NCI-H1105 treated with DMSO at 0.1 percent for 48 hours (cell line): ENCODE data around the gene DBH.
A peak's percentile ranks its signal among the peaks of the same experiment; 100 is the strongest.

Experiments used
- DNase-seq: peaks from one replicate; lab custom pipeline; 2025; lab: John Stamatoyannopoulos, UW

Gene DBH

DNA sequence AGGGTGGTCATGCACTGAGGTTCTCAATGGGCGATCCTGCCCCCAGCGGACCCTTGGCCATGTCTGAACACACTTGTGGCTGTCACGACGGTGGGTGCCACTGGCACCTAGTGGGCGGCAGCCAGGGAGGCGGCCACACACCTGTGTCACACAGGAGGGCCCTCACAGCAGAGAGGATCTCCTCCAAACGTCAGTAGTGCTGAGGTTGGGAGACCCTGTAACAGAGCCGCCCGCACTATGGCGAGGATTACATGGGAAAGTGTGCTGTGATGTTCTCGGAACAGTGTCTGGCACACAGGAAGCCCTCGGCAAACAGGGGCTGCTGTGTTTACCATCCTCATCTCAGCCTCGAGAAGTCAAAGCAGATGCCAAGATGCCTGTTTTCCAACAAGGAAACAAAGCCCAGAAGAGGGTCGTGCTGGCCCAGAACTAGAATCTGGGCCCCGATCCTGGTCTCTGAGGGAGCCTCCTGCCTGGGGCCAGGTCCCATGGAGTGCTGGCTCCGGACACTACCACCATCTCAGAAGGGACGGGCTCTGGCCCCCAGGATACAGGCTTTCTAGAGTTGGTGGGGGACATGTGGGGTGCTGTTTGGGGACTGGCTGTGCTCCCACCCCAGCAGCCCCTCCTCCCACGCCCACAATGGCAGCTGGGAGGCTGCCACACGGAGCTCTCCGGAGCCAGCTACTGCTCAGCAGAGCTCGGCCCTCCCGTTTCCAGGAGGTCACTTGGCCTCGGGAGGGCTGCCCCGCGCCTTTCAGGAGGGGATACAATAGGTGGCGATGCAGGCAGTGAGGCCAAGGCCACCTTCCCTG lies 48.2 kb downstream of the DBH start:
- DNase-seq, result no peak

DNA sequence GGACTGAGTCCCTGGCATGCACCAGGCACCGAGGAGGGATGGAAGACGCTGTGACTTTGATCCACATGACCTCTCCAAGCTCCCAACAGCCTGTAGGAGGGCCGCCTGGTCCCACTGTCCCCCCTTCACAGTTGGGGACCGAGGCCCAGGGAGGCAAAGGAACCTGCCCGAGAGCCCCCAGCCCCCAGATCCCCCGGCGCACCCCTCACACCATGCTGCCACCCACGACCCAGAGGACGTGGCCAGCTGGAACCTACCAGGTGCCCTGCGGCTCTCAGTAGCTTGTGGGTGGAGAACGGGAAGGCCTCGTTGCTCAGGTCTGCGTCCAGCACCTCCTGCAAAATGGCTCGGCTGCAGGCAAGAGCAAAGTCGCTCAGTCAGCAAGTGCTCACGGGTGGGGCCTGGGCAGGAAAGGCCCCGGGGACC lies 48.8 kb downstream of the DBH start:
- no peak for DNase-seq

- DNase-seq, result no peak
Measured at GRCh38 chr9:133685653-133686609, 49.8 kb downstream of the DBH start.

DNA sequence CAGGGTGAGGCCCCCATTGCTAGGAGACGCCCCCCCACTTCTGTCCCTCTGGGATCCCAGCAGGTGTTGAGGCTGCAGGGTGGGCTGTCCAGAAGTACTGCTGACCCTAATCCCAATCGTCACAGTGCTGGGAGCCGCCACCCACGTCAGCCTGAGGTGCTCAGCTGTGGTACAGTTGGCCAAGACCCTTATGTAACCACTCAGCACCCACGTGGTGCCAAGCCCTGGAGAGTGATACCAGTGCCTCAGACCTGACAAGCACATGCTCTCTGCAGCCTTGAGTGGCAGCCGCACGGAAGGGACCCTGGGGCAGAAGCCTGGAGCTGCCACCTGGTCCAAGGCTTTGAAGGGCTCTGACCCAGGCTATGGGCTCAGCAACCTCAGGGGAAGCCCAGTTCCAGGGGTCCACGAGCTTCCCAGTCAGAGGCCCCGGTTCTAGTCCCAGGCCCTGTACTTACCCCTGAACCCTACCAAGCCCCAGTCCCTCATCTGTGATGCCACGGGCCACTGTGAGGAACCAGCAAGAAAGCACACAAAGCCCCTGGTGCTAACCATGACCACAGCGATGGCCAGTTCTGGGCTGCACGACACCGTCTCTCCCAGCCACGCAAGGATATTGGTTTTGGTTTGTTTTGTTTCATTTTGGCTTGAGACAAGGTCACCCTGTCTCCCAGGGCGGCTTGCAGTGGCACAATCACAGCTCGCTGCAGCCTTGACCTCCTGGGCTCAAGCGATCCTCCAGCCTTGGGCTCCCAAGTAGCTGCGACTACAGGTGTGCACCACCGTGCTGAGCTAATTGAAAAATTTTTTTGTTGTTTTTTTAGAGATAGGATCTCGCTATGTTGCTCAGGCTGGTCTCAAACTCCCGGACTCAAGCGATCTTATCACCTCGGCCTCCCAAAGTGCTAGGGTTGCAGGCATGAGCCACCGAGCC lies 50.7 kb downstream of the DBH start:
- DNase-seq, result no peak

- no peak for DNase-seq
Measured at GRCh38 chr9:133687856-133688761, 51.9 kb downstream of the DBH start.

GRCh38 chr9:133689151-133689763 lies 53.1 kb downstream of the DBH start:
- no peak for DNase-seq

- DNase-seq, result no peak
Measured at GRCh38 chr9:133690081-133690561, 54.0 kb downstream of the DBH start.

DNA sequence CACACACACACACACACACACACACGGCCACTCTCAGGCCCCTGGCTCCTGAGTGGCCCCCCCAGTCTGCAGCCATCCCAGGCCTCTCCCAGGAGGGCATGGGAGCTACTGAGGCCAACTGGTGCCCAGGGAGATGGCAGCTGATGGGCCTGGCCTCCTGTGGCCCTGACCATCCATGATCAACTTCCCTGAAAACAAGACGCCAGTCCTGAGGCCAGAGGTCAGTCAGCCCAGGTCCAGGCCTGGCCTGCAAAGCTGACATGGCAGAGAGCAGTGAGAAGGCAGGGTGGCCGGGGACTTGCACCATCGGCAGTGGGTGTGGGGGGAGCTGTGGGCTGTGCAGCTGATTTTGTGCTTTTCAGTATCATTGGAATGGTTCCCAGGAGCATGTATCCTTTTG lies 55.0 kb downstream of the DBH start:
- no peak for DNase-seq

GRCh38 chr9:133691626-133692363 lies 55.6 kb downstream of the DBH start:
- DNase-seq, result no peak

GRCh38 chr9:133692364-133692985 lies 56.3 kb downstream of the DBH start:
- DNase-seq, result no peak

- DNase-seq, result no peak
Measured at GRCh38 chr9:133693116-133693515, 57.0 kb downstream of the DBH start.

- DNase-seq, result no peak
Measured at GRCh38 chr9:133693703-133694529, 57.8 kb downstream of the DBH start.

DNA sequence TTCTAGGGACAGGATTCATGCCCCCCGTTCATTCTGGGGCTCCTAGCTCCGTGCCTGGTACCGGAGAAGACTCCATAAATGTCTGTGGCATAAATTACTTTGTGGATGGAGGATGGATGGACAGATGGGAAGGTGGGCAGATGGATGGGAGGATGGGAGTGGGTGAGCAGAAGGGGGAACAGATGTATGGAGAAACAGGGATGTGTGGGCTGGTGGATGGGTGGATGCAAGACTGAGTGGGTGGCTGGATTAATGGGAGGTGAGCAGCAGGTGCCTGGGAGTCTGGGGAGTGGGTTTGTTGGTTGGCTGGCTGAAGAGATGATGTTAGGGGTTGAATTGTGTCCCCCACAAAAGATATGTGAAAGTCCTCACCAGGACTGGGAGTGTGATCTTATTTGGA lies 58.5 kb downstream of the DBH start:
- no peak for DNase-seq

DNA sequence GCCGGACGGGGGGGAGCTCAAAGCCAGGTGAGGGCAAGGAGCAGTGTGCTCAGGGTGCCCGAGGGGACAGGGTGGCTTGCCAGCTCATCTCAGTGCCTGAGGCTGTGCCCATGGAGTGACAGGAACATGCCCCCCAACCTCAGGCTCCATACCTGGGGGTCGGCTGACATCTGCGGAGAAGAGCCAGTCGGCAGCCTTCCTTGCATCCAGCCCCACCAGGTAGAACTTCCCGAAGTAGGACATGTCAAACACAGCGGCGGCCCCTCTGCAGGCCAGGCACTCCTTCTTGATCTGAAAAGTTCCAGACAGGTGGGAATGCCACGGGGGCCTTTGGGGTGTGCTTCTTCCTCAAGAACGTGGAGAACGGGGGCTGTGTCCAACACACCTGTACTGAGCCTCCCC lies 59.9 kb downstream of the DBH start:
- DNase-seq, result no peak

- no peak for DNase-seq
Measured at GRCh38 chr9:133699546-133699945, 63.4 kb downstream of the DBH start.

GRCh38 chr9:133700819-133701320 lies 64.7 kb downstream of the DBH start:
- no peak for DNase-seq

DNA sequence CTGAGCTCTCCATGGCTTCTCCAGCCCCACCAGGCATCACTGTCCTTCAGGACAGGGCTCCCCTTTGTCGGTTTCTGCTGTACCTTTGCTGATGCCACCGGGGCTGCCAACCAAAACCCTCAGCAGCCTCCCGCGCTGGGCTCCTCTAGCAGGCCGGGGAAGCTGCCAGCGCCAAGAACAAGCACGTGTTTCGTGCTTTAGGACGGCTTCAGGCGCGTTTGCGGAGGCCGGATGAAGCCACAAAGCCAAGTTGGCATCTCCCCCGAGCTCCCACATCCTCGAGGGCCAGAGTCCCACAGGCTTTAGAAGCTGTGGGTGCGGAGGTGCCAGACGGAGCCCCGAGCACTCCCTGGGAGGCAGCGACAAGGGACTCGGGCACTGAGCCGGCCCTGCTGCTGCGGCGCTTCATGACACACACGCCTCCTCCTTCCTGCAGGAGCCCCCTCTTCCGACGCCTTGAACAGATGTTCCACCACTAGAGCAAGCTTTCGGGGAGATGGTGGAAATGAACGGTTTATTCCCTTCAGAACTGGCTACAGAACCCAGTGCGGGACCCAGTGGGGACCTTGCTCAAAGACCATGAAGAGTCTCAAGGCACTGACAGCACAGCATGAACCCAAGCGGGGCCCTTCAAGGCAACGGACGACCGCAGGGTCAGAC lies 65.3 kb downstream of the DBH start:
- DNase-seq, result peak; percentile 35
